Ovary (tissue), 9 donors: Measurements from ENCODE around the gene SLC25A36. TPM values are rescaled to one million over a fixed set of nuclear protein-coding genes. Genes with fewer than 3 reads are reported as not detected.

Experiments
- DNase-seq, 5 donors: peaks; one replicate each; pipeline ENCODE4 v3.0.0-alpha.2; 2019 to 2020
- H3K27ac ChIP-seq, 2 donors: fragments of 200-600 bp; one replicate each; pipeline versions ENCODE4 v1.5.1 to v1.8.0; 2019 to 2022
- H3K27me3 ChIP-seq: fragments of 200-600 bp; one replicate; pipeline ENCODE4 v1.8.0; 2022
- H3K36me3 ChIP-seq: fragments of 200-600 bp; sonication (generic); one replicate; pipeline ENCODE4 v1.5.1; 2019
- H3K4me1 ChIP-seq: one replicate; pipeline ENCODE4 v1.8.1; 2013; ENCODE audit warnings: mild to moderate bottlenecking, moderate library complexity; ENCODE audit not compliant: insufficient read depth
- H3K4me3 ChIP-seq: fragments of 200-600 bp; sonication (generic); one replicate; pipeline ENCODE4 v1.5.1; 2017
- H3K9me3 ChIP-seq, 2 donors: fragments of 200-600 bp in 1 of 2; sonication (generic) in 1 of 2; one replicate each; pipeline versions ENCODE4 v1.5.1 to v1.8.1; 2013 to 2019; ENCODE audit warnings: mild to moderate bottlenecking in 1 of 2, moderate library complexity in 1 of 2
- EP300 ChIP-seq: sonication (generic); formaldehyde crosslinking; IDR thresholded peaks from one replicate; pipeline ENCODE4 v1.6.1; 2017; ENCODE audit warnings: antibody characterized with exemption
- POLR2A ChIP-seq: fragments of 450-650 bp; IDR thresholded peaks from one replicate; pipeline ENCODE4 v1.6.1; 2017; ENCODE audit warnings: antibody characterized with exemption, mild to moderate bottlenecking, moderate library complexity
- WGBS, 3 donors: extraction: QIAGEN DNeasy Blood & Tissue Kit in 1 of 3; methylation state at CpG; one replicate each; pipeline versions ENCODE4 v1.1.5 to v1.1.7; 2013 to 2017; 5-methylcytosine and 5-hydroxymethylcytosine counted together
- intact Hi-C, 4 donors: fragments of 100-400 bp; cut with DNase I; formaldehyde crosslinking; loops; one replicate each; pipeline versions ENCODE4 v1.11.0 to v1.15.1; 2022 to 2023
- polyA plus RNA-seq, 2 donors: library from polyadenylated mRNA; stranded (reverse); fragments of 200-250 nt in 1 of 2; fragments of 350-450 nt in 1 of 2; fragmentation: Illumina TruSeq in 1 of 2; extraction: RNeasy Lipid Tissue Mini Kit (QIAGEN cat#74804) in 1 of 2; gene quantifications; one replicate each; pipeline ENCODE4 v1.2.3, GENCODE V29; 2013 to 2014
- total RNA-seq, 7 donors: library from RNA; depleted of rRNA in 2 of 7; stranded (reverse); fragments of >200 nt in 2 of 7; fragmentation: NEBNext Ultra II Directional in 3 of 7; extraction: Animal tissue kit (Norgen Biotek cat#: 25700) in 3 of 7; gene quantifications; one replicate each; pipeline versions ENCODE4 v1.1.0 to v1.2.4, GENCODE V29; 2016 to 2023
- TF ChIP-seq, protein P1 (sequence below), 3 donors: fragments of 450-650 bp in 2 of 3; fragments of 200-600 bp in 1 of 3; IDR thresholded peaks; one replicate each; pipeline versions ENCODE4 v1.5.1 to v1.8.0; 2016 to 2022; ENCODE audit warnings: antibody characterized with exemption in 3 of 3, mild to moderate bottlenecking in 1 of 3
- donor health status: DM: no; HTN: no; CAD: no; lungs with moderate emphysema.
- donor health status: DM: no; HTN: no; CAD: no.
- donor health status: Bipolar disorder and iron deficiency.
- donor health status: DM: yes; HTN: yes; CAD: no.
- donor health status: DM: no; HTN: no; CAD: no.
- donor health status: DM: yes; HTN: yes; CAD: no.

The SLC25A36 gene
- total and polyA plus RNA-seq, 9 donors = 34.7 to 99.3 (median 76.4) TPM

DNA sequence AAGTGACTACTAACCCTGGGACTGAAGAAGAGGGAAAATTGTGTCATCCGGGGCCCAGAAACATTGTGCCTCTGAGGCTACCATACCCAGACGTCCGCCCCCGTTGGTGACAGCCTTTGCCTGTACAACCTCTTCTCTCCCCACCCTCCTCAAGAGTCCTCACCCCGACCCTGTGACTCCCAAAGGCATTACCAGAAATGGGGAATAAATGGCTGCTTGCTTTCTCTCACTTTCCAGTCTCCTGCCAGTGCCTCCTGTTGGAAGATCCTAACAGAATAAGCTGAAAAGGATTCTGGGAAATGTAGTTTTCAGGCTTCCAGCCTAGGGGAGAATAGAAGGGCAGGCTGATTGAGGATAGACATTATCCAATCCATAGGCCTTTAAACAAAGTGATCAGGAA lies 30.8 kb upstream of the SLC25A36 start:
- Histone ChIP-seq H3K27ac (no peak overlapping the region), H3K9me3 (no peaks in the 10 kb centered on the region), H3K36me3 (no peaks in the 10 kb centered on the region), H3K27me3 (no peaks in the 10 kb centered on the region), H3K4me1 (no peaks in the 10 kb centered on the region), H3K4me3 (no peak overlapping the region)
- intact Hi-C loops = no loop called here
- 46 to 63% (median 52%) methylated on average over 5 of the region's 5 CpGs for WGBS, 3 donors
- TF ChIP-seq EP300 (no peak), POLR2A (no peak)
- TF ChIP-seq, protein P1, sequence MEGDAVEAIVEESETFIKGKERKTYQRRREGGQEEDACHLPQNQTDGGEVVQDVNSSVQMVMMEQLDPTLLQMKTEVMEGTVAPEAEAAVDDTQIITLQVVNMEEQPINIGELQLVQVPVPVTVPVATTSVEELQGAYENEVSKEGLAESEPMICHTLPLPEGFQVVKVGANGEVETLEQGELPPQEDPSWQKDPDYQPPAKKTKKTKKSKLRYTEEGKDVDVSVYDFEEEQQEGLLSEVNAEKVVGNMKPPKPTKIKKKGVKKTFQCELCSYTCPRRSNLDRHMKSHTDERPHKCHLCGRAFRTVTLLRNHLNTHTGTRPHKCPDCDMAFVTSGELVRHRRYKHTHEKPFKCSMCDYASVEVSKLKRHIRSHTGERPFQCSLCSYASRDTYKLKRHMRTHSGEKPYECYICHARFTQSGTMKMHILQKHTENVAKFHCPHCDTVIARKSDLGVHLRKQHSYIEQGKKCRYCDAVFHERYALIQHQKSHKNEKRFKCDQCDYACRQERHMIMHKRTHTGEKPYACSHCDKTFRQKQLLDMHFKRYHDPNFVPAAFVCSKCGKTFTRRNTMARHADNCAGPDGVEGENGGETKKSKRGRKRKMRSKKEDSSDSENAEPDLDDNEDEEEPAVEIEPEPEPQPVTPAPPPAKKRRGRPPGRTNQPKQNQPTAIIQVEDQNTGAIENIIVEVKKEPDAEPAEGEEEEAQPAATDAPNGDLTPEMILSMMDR (IDR thresholded peaks at IDR 0.05) = no peak
- DNase-seq = no peak

DNA sequence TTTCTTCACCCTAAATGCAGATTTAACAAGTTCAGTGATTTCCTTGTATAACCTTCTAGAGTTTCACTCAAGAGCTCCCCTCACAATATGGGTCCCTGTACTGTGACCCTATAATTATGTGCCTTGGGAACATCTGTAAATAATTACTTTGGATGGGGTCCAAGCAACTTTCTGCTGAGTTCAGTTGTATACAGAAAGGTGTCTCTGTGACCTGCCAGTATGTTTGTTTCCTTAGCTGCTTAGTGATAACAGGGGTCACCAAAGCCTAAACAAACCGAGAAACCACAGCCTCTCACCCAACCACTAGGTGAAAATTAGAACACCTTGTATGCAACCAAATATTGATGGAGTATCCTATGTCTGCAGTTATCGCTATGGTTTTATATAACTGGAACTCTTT lies 29.8 kb upstream of the SLC25A36 start:
- Histone ChIP-seq H3K9me3 (no peaks in the 10 kb centered on the region), H3K36me3 (no peaks in the 10 kb centered on the region), H3K27me3 (no peaks in the 10 kb centered on the region), H3K4me1 (no peaks in the 10 kb centered on the region), H3K4me3 (no peak overlapping the region), H3K27ac (no peak overlapping the region)
- WGBS, 3 donors = 48 to 60% (median 52%) methylated on average over 2 of the region's 2 CpGs
- intact Hi-C loops = no loop called here
- TF ChIP-seq POLR2A = no peak
- no peak for TF ChIP-seq EP300
- TF ChIP-seq, protein P1 (IDR thresholded peaks at IDR 0.05) = no peak
- no peak for DNase-seq

DNA sequence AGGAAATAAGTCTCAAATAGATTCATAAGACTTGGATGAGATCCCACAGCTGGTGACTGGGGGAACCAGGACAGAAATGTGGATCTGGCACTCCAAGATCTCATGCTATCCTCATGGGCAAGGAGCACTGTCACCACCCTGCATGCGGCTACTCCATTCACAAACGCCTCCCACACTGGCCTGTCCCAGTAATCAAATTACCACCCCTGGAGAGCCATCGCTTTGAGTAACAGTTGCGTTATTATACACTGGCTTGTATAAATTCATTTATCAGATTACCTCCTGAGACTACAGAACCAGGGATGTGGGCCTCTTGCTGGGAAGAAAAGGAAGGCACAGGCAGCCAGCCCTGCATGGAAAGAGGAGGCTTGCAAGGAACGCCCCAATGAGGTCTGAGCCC lies 27.9 kb upstream of the SLC25A36 start:
- TF ChIP-seq POLR2A = no peak
- TF ChIP-seq, protein P1 (IDR thresholded peaks at IDR 0.05) = no peak
- no peak for TF ChIP-seq EP300
- Histone ChIP-seq H3K9me3 (no peaks in the 10 kb centered on the region), H3K27me3 (no peaks in the 10 kb centered on the region), H3K27ac (no peak overlapping the region), H3K4me3 (no peak overlapping the region), H3K36me3 (no peaks in the 10 kb centered on the region), H3K4me1 (no peaks in the 10 kb centered on the region)
- 90 to 92% (median 91%) methylated on average over 5 of the region's 5 CpGs for WGBS, 3 donors
- intact Hi-C loops = no loop called here
- DNase-seq = no peak

DNA sequence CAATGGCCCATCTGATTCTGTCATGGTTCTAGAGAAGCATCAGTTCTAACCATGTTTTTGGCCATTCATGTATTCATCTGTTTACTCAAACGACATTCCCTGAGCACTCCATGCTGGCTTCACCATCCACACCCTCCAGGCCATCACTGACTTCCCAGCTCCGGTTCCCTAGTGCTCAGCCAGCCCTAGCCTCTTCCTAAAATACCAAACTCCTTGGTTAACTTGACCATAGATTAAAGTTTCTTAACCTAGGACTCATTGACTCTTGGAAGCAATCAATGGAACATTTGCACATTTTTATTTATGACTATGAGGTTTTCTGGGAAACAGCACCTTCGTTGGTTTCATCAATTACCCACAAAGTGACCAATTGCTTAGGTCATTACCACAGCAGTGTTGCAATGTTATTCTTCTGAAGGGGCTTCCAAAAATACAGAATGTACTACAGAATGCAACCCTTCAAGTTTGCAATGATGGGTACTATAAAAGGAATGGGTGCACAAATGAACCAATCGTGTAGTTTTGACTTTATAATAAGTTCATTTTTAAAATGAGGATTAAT lies 27.2 kb upstream of the SLC25A36 start:
- no peak for DNase-seq
- Histone ChIP-seq H3K4me3 (no peak overlapping the region), H3K4me1 (no peaks in the 10 kb centered on the region), H3K27ac (no peak overlapping the region), H3K9me3 (no peaks in the 10 kb centered on the region), H3K36me3 (no peaks in the 10 kb centered on the region), H3K27me3 (no peaks in the 10 kb centered on the region)
- intact Hi-C loops = no loop called here
- WGBS, 3 donors = 74 to 82% (median 77%) methylated on average over 4 of the region's 4 CpGs
- TF ChIP-seq, protein P1 (IDR thresholded peaks at IDR 0.05) = no peak
- TF ChIP-seq POLR2A = no peak
- no peak for TF ChIP-seq EP300
